Measurements from ENCODE around the gene INF2. TPM values are rescaled to one million over a fixed set of nuclear protein-coding genes. Genes with fewer than 3 reads are reported as not detected.

INF2 gene
- total and polyA plus RNA-seq, 9 of the 15 experiments (the other 6 are each of a cell fraction or from before 2014, with no cell fraction given): 0.56 to 31.3 (median 7.8) TPM

DNA sequence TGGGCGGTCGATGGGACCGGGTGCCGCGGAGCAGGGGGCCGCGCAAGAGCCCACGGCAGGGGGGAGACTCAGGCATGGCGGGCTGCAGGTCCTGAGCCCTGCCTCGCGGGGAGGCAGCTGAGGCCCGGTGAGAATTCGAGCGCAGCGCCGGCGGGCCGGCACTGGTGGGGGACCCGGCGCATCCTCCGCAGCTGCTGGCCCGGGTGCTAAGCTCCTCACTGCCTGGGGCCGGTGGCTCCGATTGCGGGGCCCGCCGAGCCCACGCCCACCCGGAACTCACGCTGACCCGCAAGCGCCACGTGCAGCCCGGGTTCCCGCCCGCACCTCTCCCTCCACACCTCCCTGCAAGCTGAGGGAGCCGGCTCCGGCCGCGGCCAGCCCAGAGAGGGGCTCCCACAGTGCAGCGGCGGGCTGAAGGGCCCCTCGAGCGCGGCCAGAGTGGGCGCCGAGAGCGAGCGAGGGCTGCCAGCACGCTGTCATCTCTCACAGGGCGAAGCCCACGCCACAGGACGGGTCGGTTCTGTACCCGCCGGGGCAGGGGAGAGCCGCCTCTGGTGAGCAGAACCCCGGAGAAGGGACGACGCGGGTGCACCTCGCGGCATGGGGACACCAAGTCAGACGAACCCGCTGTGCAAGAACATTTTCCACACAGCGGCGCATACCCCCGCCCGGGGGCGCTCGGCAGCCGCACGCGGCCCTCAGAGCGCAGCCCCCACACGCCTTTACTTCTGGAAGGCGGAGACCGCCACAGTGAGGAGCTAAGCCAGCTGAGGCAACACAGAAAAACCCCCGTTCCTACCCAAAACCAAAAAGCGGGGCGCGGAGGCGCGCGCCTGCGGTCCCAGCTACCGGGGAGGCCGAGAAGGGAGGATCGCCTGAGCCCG is 62.4 kb downstream of the INF2 start (continued):
- TF ChIP-seq KLF16 (IDR thresholded peaks at IDR 0.05) (peak; percentile 15; the same call in 1 of the 2 replicates), BRD9 (IDR thresholded peaks at IDR 0.05; ENCODE audit: low read depth, partially characterized antibody) (peak; percentile 43), ARID1B (IDR thresholded peaks at IDR 0.05) (0 out of 2 replicates have a peak, but pooled peaks have one; percentile 36), POU5F1 (IDR thresholded peaks at IDR 0.05; ENCODE audit: borderline replicate concordance, low read depth, low read length, partially characterized antibody) (no peak), CTCFL (IDR thresholded peaks at IDR 0.05; ENCODE audit: borderline replicate concordance, insufficient read depth, low read depth, low read length, poor library complexity, severe bottlenecking) (peak; percentile 72), REST (IDR thresholded peaks at IDR 0.05; ENCODE audit: borderline replicate concordance) (0 out of 2 replicates have a peak, but pooled peaks have one; percentile 13), REST (CRISPR knock-in tag; IDR thresholded peaks at IDR 0.05; ENCODE audit: low read depth) (no peak), ZNF717 (CRISPR knock-in tag; IDR thresholded peaks at IDR 0.05) (0 out of 2 replicates have a peak, but pooled peaks have one; percentile 40), CEBPG (CRISPR knock-in tag; IDR thresholded peaks at IDR 0.05) (peak; percentile 29; the same call in 1 of the 2 replicates), CEBPG (tag; conservative IDR thresholded peaks at IDR 0.05 in 1 of 2, IDR thresholded peaks at IDR 0.05 in 1 of 2) (no peak), GATA2 (CRISPR knock-in tag; IDR thresholded peaks at IDR 0.05) (no peak), CBFA2T2 (conservative IDR thresholded peaks at IDR 0.05) (no peak), NFE2 (IDR thresholded peaks at IDR 0.05; ENCODE audit: low read depth) (no peak), BHLHE40 (IDR thresholded peaks at IDR 0.05; ENCODE audit: low read length) (0 out of 2 replicates have a peak, but pooled peaks have one; percentile 7)
- TF ChIP-seq, protein P1, sequence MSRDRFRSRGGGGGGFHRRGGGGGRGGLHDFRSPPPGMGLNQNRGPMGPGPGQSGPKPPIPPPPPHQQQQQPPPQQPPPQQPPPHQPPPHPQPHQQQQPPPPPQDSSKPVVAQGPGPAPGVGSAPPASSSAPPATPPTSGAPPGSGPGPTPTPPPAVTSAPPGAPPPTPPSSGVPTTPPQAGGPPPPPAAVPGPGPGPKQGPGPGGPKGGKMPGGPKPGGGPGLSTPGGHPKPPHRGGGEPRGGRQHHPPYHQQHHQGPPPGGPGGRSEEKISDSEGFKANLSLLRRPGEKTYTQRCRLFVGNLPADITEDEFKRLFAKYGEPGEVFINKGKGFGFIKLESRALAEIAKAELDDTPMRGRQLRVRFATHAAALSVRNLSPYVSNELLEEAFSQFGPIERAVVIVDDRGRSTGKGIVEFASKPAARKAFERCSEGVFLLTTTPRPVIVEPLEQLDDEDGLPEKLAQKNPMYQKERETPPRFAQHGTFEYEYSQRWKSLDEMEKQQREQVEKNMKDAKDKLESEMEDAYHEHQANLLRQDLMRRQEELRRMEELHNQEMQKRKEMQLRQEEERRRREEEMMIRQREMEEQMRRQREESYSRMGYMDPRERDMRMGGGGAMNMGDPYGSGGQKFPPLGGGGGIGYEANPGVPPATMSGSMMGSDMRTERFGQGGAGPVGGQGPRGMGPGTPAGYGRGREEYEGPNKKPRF (IDR thresholded peaks at IDR 0.05; ENCODE audit: low read depth, low read length): no peak

Measured in K562 (cell line).